Measurements from ENCODE around the gene CCDC59. TPM values are rescaled to one million over a fixed set of nuclear protein-coding genes. Genes with fewer than 3 reads are reported as not detected.
"Not testable (repeated sequence)": the region's sequence is repeated elsewhere in the genome, so short reads cannot be mapped to it uniquely, and the experiment has no call there.

Gene CCDC59, protein sequence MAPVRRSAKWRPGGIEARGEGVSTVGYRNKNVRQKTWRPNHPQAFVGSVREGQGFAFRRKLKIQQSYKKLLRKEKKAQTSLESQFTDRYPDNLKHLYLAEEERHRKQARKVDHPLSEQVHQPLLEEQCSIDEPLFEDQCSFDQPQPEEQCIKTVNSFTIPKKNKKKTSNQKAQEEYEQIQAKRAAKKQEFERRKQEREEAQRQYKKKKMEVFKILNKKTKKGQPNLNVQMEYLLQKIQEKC
- 100 to 1,000 TPM; 115 to 122 TPM for total RNA-seq

GRCh38 chr12:82358200-82359114, at the start of gene CCDC59, which contains the start of gene METTL25:
TSS of gene CCDC59 (minus strand) at chr12:82358387. CDS start at chr12:82358376, 11 bp downstream.
TSS of gene METTL25 (plus strand) at chr12:82358529. CDS start at chr12:82358566, 37 bp downstream.
- CTCF ChIA-PET = interaction anchor here (0.8 to 1.2 kb wide), 5 partner anchors 9 to 328 kb away, joined by 3 to 4 read pairs (median 4); partner anchors contain the start of gene TMTC2
- POLR2A ChIA-PET = no interaction called here

DNA sequence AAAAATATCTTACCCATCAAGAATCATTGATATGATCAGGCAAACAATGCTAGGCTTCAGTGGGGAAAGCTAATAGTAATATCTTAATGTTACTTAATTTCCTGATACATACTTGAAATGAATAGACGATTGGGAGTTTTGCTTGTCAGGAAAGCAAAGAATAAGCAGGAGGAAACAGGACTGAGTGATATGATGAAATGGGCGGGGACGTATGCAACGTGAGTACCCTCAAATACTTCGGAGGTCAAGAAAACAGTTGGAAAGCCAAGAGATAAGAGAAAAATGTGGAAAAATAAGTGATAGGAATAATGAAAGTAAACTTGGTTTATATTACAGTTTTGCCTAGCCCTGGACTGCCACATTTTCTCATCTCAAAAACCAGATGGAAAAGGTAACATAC, 49.3 kb upstream of the CCDC59 start:
- POLR2A ChIA-PET = no interaction called here
- CTCF ChIA-PET = no interaction called here

DNA sequence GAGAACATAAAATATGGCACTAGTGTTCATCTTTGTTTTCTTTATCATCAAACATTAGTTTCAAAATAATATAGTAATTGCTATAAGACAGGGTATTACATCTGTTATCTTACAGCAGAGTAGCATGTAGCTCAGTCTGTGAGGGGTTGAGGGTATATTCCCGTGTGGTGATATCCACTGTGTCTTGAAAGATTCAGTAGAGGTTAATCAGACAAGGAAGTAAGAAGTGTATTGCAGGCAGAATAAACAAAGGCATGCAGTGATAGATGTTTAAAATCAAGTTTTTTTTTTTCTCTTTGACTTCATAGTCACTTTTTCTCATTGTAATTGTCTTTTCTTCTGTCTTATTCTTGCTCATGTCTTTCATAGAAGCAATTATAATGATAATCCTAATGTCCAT, 48.5 kb upstream of the CCDC59 start:
- CTCF ChIA-PET = no interaction called here
- POLR2A ChIA-PET = no interaction called here

- ChIA-PET CTCF (no interaction called here), POLR2A (no interaction called here)
Measured at GRCh38 chr12:82400819-82401218, 42.6 kb upstream of the CCDC59 start.

DNA sequence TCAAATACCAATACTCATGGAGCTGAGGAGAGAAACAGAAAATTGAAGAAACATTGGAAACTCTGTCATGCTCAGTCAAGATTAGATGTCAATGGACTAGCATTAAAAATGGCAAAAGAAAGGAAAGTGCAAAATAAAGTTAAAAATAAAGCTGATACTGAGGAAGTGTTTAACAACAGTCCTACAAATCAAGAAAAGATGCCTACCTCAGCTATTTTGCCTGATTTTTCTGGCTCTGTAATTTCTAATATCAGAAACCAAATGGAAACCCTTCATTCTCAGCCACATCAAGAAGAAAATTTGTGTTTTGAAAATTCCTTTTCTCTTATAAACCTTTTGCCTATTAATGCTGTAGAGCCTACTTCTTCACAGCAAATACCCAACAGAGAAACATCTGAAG, 40.7 kb upstream of the CCDC59 start:
- ChIA-PET POLR2A (no interaction called here), CTCF (no interaction called here)

- CTCF ChIA-PET = no interaction called here
- POLR2A ChIA-PET = no interaction called here
Measured at GRCh38 chr12:82383930-82384552, 25.9 kb upstream of the CCDC59 start.

- ChIA-PET POLR2A (no interaction called here), CTCF (interaction anchor here (0.9 kb wide), 1 partner anchor 21 kb away, joined by 3 read pairs; the partner anchor contains the start of genes CCDC59 and METTL25)
Measured at GRCh38 chr12:82378997-82379396, 20.8 kb upstream of the CCDC59 start.

DNA sequence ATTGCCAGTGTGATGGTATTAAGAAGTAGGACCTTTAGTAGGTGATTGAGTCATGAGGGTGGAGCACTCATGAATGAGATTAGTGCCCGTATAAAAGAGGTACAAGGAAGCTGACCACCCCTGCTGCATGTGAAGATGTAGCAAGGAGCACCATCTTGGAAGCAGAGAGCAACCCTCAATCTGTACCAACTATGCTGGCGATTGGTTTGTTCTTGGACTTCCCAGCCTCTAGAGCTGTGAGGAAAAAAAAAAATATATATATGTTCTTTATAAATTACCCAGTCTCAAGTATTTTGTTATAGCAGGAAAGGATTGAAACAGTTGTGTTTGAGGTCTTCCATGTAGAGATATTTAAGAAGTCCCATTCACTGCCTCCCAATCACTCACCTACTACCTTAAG, 17.0 kb upstream of the CCDC59 start:
- CTCF ChIA-PET = no interaction called here
- POLR2A ChIA-PET = no interaction called here

- ChIA-PET POLR2A (no interaction called here), CTCF (no interaction called here)
Measured at GRCh38 chr12:82366197-82366596, 8.0 kb upstream of the CCDC59 start.

GRCh38 chr12:82363990-82364389, 5.8 kb upstream of the CCDC59 start:
- ChIA-PET CTCF (no interaction called here), POLR2A (no interaction called here)

DNA sequence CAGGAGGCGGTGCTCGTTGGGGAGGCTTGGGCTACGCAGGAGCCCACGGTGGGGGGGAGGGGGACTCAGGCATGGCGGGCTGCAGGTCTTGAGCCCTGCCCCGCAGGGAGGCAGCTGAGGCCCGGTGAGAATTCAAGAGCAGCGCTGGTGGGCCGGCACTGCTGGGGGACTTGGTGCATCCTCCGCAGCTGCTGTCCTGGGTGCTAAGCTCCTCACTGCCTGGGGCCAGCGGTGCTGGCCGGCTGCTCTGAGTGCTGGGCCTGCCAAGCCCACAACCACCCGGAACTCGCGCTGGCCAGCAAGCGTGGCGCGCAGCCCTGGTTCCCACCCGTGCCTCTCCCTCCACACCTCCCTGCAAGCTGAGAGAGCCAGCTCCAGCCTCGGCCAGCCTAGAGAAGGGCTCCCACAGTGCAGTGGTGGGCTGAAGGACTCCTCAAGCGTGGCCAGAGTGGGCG, 3.3 kb upstream of the CCDC59 start:
- CTCF ChIA-PET = no interaction called here
- POLR2A ChIA-PET = no interaction called here

DNA sequence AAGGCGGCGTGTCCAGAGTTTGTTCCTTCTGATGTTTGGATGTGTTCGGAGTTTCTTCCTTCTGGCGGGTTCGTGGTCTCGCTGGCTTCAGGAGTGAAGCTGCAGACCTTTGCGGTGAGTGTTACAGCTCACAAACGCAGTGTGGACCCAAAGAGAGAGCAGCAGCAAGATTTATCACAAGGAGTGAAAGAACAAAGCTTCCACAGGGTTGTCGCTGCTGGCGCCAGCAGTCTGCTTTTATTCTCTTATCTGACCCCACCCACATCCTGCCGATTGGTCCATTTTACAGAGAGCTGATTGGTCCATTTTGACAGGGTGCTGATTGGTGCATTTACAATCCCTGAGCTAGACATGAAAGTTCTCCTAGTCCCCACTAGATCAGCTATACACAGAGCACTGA, 2.6 kb upstream of the CCDC59 start:
- POLR2A ChIA-PET, CTCF ChIA-PET: not testable (repeated sequence)

- ChIA-PET POLR2A (no interaction called here), CTCF (interaction anchor here (1.2 kb wide), 1 partner anchor 9 kb away, joined by 4 read pairs; no protein-coding TSS in a partner anchor)
Measured at GRCh38 chr12:82359115-82359478, 910 bp upstream of the CCDC59 start.

GRCh38 chr12:82357845-82358199, 365 bp downstream of the CCDC59 start:
- ChIA-PET CTCF (interaction anchor here (1.0 to 1.2 kb wide), 4 partner anchors 10 to 328 kb away, joined by 3 to 4 read pairs (median 4); partner anchors contain the start of gene TMTC2), POLR2A (no interaction called here)

- POLR2A ChIA-PET = no interaction called here
- CTCF ChIA-PET = interaction anchor here (1.2 kb wide), 1 partner anchor 12 kb away, joined by 4 read pairs; no protein-coding TSS in a partner anchor
Measured at GRCh38 chr12:82357340-82357739, 847 bp downstream of the CCDC59 start.

DNA sequence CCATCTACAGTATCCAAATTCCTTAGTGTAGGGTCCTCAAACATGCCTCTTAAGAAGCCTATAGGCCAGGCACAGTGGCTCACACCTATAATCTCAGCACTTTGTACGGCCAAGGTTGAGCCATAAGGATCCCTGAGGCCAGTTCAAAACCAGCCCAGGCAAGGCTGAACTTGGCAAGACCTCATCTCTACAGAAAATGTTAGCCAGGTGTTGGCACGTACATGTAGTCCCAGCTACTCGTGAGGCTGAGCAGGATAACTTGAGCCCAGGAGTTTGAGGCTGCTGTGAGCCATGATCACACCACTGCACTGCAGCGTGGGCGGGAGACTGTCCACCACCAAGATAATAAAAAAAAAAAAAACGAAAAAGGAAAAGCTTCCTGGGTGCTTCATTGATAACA, 6.8 kb downstream of the CCDC59 start:
- ChIA-PET CTCF (no interaction called here), POLR2A (no interaction called here)

- CTCF ChIA-PET = no interaction called here
- POLR2A ChIA-PET = no interaction called here
Measured at GRCh38 chr12:82350161-82350560, 8.0 kb downstream of the CCDC59 start.

- POLR2A ChIA-PET = no interaction called here
- CTCF ChIA-PET = no interaction called here
Measured at GRCh38 chr12:82329508-82329907, 28.7 kb downstream of the CCDC59 start.

DNA sequence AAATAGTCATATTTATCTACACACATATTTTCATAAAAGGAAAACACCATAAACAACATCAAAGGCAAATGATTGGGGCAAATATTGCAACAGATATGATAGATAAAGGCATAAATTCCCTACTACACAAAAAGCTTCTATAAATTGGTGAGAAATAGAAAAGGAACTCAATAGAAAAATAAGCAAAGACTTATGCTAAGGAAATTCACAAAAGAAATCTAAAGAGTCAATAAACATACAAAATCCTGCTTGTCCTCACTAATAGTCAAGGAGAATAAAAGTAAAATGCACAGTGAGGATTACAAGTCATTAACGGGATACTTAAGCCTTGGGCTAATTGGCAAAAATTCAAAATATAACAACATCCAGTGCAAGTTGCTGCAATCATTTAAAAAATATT, 30.3 kb downstream of the CCDC59 start:
- POLR2A ChIA-PET = no interaction called here
- CTCF ChIA-PET = no interaction called here

DNA sequence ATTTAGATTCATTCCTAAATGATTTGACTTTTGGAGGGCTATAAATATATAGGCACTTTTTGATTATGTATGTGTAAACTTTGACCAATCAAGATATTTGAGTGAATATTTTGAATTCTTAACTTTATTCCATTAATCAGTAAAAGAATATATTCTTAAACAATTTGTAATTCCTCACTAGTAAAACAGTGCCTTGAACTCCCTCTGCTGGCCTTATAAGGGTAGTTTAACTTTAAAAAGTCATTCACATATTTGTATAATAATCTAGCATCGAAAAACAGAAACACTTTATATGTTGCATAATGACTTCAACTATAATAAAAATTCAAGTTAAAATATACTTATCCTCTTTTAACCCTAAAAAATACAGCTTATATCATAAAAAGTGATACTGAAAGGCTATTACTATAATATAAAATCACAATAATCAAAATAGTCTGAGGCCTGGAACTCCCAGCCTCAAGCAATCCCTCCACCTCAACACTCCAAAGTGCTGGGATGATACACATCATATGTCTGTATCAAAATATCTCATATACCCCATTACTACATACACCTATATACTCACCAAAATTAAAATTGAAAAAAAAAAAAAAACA, 31.2 kb downstream of the CCDC59 start:
- CTCF ChIA-PET = no interaction called here
- POLR2A ChIA-PET = no interaction called here

Measured in activated CD8-positive, alpha-beta memory T cell treated with anti-CD3 and anti-CD28 coated beads for 36 hours (primary cell).